ENCODE measurements around the gene KNDC1. TPM values are rescaled to one million over a fixed set of nuclear protein-coding genes. Genes with fewer than 3 reads are reported as not detected.

Gene KNDC1
- total and polyA plus RNA-seq, 2 of the 13 experiments (the other 11 are each of a cell fraction or from before 2014, with no cell fraction given), result 0.69 TPM; not detected in 1

- in situ Hi-C loops (cut with HindIII; ENCODE audit: extremely low pct_ligation_motif_present, low pct_unique_long_range_greater_than_20kb), result no loop called here
- Histone ChIP-seq H3K4me1 (ENCODE audit: insufficient read depth, low read length) (peaks cover 25% of the 10 kb centered on the region), H3K9me3 (ENCODE audit: low read length) (no peaks in the 10 kb centered on the region), H4K20me1 (ENCODE audit: insufficient read depth, low read length) (no peaks in the 10 kb centered on the region), H2AFZ (ENCODE audit: low read length) (no peak overlapping the region), H3K9ac (ENCODE audit: insufficient read depth, low read depth, low read length) (no peak overlapping the region), H3K36me3 (replicated peaks in 1 of 2; ENCODE audit: control insufficient read depth in 1 of 2, insufficient read depth in 2 of 2, low read length in 2 of 2) (no peaks in the 10 kb centered on the region), H3K27me3 (ENCODE audit: control insufficient read depth in 1 of 2, insufficient read depth in 2 of 2, low read length in 2 of 2) (peaks cover 22 to 73% of the 10 kb centered on the region in 2 experiments), H3K79me2 (ENCODE audit: insufficient read depth, low read length) (no peaks in the 10 kb centered on the region), H3K4me2 (ENCODE audit: low read depth, low read length) (no peak overlapping the region), H3K27ac (ENCODE audit: extremely low read length, insufficient read depth, low read length) (no peak overlapping the region), H3K4me3 (replicated peaks in 1 of 3; ENCODE audit: insufficient read depth in 1 of 3, low read depth in 2 of 3, low read length in 3 of 3) (no peak overlapping the region)
- 35% methylated on average over 22 of the region's 22 CpGs for WGBS (ENCODE audit: low lambda C conversion rate)
- no peak for ATAC-seq
- BruUV-seq (replicated peaks), result no TSS peak
- TF ChIP-seq NCOA1 (CRISPR knock-in tag; IDR thresholded peaks at IDR 0.05) (no peak), ZC3H13 (CRISPR knock-in tag; IDR thresholded peaks at IDR 0.05) (no peak), ZFP91 (CRISPR knock-in tag; IDR thresholded peaks at IDR 0.05; ENCODE audit: borderline replicate concordance) (no peak), STAG1 (CRISPR knock-in tag; IDR thresholded peaks at IDR 0.05) (no peak), MBD4 (IDR thresholded peaks at IDR 0.05; ENCODE audit: borderline replicate concordance, low read length) (no peak), SAFB2 (CRISPR knock-in tag; IDR thresholded peaks at IDR 0.05; ENCODE audit: borderline replicate concordance, low read depth) (no peak), DMAP1 (CRISPR knock-in tag; IDR thresholded peaks at IDR 0.05) (no peak), THAP8 (CRISPR knock-in tag; IDR thresholded peaks at IDR 0.05; ENCODE audit: borderline replicate concordance) (no peak), CHD2 (IDR thresholded peaks at IDR 0.05; ENCODE audit: low read depth, low read length) (no peak), ZNF569 (CRISPR knock-in tag; IDR thresholded peaks at IDR 0.05; ENCODE audit: borderline replicate concordance) (no peak), ZNF430 (CRISPR knock-in tag; IDR thresholded peaks at IDR 0.05) (no peak)
- POLR2A ChIA-PET, result no interaction called here
- no peak for DNase-seq (ENCODE audit: low spot score)
- no peak for FAIRE-seq
- intact Hi-C loops (cut with micrococcal nuclease; ENCODE audit: unreplicated experiment), result no loop called here
- CTCF ChIA-PET (ENCODE audit: low intra/inter-chr PET ratio, low total read pairs), result no interaction called here
Measured at GRCh38 chr10:133253361-133253955, 93.4 kb downstream of the KNDC1 start.

Data from HepG2 (cell line).